OCI-M2 (cell line): Measurements from ENCODE around the gene PTH1R.
"Not testable (repeated sequence)": the region's sequence is repeated elsewhere in the genome, so short reads cannot be mapped to it uniquely, and the experiment has no call there.

Source experiments
- DNase-seq: peaks from one replicate; lab custom pipeline; 2025; ENCODE audit not compliant: unreplicated experiment; lab: John Stamatoyannopoulos, UW

PTH1R gene

GRCh38 chr3:46909535-46910161 is 32.1 kb downstream of the PTH1R start:
- DNase-seq, result no peak

DNA sequence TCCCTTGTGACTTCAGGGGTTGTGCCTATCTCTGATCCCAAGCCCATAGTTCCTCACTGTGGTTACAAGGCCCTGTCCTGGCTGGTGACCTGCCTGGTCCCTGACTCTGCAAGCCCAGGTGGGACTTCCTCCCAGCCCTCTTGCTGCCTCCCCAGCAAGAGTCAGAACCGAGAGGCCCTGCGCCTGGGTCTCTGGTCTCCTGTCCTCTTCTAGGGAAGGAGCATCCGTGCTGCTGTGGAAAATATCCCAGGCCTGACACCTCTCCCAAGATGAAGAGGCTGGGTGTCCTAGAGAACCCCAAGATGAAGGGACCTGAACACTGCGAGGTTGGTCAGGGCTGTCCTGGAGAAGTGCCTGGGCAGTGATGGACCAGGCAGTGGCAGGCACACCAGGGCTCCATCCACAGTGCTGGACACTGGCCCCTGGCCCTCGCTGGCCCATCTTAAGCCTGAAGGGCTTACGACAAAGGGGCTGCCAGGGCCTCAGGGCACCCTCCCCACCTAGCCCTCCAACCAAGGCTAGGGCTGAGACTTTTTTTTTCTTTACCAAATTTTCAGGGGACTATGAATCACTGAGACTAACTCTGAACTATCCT is 32.7 kb downstream of the PTH1R start:
- no peak for DNase-seq

DNA sequence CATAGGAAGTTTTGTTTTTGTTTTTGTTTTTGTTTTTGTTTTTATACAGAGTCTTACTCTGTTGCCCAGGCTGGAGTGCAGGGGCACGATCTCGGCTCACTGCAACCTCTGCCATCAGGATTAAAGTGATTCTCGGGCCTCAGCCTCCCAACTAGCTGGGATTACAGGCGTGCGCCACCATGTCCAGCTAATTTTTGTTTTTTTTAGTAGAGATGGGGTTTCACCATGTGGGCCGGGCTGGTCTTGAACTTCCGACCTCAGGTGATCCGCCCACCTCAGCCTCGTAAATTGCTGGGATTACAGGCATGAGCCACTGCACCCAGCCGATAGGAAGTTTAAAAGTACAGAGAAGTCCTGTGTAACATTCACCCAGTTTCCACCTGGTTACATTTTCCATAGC is 33.4 kb downstream of the PTH1R start:
- DNase-seq, result not testable (repeated sequence)

GRCh38 chr3:46912986-46913385 is 35.5 kb downstream of the PTH1R start:
- no peak for DNase-seq

DNA sequence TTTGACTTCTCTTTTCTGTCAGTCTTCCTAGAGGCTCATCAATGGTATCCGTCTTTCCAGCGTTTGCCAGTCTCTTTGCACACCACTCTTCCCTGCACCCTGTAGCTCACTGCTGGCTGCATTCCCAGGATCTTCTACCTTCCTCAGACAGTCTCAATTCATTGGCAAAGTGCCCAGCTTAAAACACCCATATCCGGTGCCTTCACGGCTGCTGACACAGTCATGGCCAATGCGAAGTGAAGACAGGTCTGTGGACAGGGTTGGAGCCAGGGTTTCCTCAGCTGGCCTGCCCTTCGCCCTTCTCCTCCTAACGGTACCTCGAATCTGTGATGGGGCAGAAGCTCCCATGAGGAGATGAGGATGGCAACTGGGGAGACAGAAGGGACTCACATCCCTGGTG is 36.1 kb downstream of the PTH1R start:
- no peak for DNase-seq

DNA sequence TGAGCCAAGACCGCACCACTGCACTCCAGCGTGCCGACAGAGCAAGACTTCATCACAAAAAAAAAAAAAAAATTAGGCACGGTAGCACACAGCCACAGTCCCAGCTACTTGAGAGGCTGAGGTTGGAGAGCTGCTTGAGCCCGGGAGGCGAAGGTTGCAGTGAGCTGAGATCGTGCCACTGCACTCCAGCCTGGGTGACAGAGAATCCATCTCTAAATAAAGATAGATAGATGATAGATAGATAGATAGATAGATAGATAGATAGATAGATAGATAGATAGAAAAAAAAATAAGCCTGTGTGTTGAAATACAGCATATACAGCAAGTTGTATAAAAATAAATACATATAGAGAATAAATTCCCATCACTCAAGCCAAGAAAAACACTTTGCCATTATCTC is 37.3 kb downstream of the PTH1R start:
- DNase-seq, result no peak

DNA sequence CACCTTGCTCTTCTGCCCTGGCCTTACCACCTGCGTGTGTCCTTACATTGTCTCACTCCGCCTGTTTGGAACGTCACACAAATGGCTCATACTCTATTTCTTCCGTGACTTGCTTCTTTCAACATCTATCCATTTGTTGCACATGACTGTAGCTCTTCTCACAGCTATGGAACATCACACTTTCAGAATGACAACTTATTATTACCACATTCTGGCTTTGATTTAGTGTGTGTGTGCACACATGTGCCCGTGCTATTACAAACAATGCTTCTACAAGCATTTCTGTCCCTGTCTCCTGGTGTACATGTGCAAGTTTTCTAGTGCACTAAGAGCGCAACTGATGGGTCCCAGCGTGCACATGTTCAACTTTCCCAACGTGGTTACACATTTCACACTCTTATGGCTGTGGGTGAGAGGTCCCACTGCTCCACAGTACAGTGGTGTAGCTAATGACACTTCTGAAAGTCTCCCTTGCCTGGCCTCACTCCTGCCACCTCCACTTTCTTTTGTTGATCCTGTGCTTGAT is 37.8 kb downstream of the PTH1R start:
- no peak for DNase-seq

GRCh38 chr3:46916278-46916677 is 38.8 kb downstream of the PTH1R start:
- no peak for DNase-seq

DNA sequence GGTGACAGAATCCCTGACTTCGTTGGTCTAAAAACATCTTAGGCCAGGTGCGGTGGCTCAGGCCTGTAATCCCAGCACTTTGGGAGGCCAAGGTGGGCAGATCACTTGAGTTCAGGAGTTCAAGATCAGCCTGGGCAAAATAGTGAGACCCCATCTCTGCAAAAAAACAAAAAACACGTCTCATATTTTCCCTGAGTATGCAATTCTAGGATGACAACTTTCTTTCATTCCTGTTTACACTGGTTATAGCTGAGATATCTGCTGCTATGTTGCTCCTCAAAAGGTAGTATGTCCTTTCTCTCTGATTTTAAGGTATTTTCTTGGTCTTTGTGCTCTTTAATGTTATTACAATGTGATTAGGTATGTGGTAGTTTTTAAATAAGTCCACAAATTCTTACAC is 39.3 kb downstream of the PTH1R start:
- no peak for DNase-seq

DNA sequence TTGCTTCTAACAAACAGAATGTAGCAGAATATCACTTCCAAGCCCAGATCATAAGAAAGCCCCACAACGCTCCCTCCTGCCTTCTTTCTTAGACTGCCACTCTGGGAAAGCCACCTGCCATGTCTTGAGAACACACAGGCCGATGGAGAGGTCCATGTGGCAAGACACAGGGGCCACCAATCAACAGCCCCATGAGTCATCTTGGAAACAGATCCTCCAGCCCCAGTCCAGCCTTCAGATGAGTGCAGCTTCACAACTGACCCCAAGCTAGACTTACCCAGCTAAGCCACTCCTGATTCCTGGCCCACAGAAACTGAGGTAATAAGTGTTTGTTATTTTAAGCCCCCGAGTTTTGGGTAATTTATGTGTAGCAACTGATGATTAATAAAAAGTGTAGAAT is 39.7 kb downstream of the PTH1R start:
- no peak for DNase-seq

- no peak for DNase-seq
Measured at GRCh38 chr3:46918202-46918601, 40.7 kb downstream of the PTH1R start.

DNA sequence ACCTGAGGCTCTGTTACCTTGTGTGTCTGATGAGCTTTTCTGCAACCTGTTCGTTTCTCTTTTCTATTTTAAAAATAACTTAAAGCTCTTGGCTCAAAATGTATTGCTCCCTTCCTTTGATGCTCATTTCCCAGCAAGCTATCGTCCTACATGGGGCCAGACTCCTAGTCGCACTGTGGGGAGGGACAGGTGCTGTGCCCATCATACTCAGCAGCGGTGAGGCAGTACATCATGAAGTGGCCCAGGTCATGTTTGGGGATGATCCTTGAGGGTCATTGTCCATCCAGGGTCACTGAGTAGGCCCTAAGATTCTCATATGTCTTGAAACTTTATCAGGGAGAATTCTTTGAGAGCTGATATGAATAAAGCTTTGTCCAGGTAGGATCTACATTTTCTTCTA is 41.1 kb downstream of the PTH1R start:
- DNase-seq, result no peak

- no peak for DNase-seq
Measured at GRCh38 chr3:46921041-46921440, 43.5 kb downstream of the PTH1R start.

DNA sequence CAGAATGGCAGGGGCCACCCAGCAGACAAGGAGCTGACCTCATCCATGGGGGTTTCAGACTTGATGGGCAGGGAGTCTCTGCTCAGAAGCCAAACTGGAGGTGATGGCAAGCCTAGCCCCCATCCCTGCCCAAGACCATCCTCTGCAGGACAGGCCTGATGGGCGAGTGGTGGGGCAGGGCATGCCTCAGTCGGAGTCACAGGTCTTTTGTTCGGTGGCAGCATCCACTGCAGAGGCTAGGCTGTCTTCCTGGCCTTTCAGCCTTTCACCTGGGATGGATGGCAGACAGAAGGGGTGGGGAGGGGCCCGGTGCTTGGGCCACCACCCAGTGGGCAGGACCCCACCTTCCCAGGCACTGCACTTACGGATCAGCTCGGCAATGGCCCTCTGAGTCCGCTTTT is 44.4 kb downstream of the PTH1R start:
- no peak for DNase-seq

DNA sequence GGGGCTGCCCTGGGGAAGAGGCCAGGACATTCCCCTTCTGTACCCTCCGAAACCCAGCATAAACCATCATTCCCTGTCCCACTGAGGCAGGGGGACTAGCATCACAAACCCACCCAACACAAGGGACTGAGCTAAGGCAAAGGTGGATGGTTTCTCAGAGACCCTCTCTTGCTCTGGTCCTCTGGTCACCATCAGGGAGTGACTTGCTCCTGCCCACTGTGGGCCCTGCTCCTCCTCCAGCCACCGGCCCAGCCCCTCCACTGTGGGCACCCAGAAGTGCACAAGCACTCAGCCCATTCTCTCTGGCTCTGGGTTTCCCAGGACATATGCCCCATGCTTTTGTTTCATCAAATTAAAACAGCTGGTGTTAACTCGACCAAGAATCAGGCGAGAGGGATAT is 44.9 kb downstream of the PTH1R start:
- DNase-seq, result no peak

DNA sequence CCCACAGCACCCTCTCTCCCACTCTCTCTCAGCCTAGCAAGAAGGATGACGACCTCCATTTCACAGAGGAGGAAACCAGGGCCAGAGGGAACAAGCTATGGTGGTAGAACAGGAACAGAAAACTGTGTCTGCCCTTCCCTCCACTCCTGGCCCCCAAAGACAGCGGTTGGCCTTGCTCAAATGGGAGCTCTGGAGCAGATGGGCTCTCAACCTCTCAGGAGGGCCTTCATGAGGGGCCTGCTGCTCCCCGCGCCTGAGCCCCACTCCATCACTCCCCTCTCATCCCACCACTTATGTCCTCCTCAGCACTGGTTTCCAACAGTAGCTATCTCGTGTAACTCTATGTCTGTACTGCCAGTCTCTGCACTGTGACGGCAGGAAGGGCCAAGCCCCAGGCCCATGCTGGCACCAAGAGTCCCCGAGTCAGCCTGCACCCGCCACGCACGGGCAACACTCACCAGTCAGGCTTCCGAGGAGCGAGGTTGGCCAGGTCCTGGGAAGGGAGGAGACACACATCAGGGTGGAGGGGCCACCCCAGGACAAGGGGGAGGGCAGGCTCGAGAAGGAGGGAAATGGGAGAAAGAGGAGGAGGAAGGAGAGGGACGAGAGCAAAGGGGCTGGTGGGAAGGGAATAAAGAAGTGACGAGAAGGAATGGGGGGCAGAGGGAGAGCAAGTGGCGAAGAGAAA is 45.5 kb downstream of the PTH1R start:
- DNase-seq, result no peak

DNA sequence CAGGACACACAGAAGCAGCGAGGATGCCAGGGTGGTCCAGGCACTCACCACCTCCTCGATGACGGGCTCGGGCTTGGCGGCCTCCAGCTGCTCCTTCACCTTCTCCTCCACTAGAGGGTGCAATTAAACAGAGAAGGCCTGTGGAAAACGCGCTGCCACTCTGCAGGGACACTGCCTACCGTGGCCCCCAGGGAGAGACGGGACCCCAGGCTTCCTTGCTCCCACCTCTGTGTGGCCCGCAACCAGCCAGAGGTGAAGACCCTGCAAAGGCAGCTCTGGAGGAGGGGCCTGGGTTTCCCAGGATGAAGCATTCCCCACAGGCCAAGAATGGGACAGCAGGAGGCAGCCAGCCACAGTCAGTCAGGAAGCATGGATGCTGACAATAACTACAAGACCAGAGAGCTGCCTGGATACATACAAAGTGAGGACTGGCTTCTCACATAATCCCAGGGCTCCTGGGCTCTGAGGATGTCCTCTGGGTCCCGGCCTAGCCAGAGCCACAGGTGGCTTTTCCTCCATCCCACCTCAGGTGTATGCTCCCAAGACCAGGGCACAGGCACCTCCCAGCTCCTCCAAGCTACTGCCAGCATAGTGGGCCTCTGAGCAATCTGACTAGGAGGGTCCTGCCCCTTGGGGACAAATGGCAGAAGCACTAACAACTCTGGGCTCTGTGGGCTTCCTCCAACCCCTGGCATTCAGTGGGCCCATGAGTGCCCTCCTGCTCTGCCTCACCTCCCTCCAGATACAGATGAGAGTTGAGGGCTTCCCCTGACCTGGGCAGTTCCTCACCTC is 46.2 kb downstream of the PTH1R start:
- no peak for DNase-seq

DNA sequence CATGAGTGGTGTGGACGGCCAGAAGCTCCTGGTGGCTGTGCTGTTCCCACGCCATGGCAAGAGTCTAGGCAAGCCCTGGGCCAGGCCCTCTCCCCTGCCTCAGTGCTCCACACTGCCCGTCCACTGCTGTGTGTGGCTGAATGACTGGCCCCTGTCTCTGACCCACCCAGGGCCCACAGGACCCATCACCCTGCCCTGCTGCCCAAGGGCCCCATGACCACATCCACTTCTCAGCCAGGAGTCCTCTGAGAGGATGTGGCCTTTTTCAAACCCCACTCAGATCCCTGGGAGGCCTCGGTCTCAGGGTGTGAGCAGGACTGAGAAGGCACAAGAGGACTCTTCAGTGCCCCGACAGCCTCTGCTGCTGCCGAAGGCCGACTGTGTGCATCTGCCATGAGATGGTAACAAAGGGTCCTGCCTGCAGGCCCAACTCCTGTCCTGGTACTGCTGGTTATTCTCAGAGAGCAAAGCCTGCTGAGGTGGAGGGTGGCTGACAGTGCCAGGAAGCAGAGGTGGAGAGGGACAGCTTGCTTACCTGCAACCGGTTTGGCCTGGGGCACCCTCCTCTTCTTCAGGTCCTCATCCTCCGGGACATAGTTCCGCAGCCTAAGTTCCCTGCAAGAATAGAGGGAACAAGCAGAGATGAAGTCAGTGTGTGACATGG is 47.5 kb downstream of the PTH1R start:
- DNase-seq, result no peak

GRCh38 chr3:46925585-46925934 is 48.0 kb downstream of the PTH1R start:
- DNase-seq, result no peak

GRCh38 chr3:46926039-46926438 is 48.5 kb downstream of the PTH1R start:
- no peak for DNase-seq

DNA sequence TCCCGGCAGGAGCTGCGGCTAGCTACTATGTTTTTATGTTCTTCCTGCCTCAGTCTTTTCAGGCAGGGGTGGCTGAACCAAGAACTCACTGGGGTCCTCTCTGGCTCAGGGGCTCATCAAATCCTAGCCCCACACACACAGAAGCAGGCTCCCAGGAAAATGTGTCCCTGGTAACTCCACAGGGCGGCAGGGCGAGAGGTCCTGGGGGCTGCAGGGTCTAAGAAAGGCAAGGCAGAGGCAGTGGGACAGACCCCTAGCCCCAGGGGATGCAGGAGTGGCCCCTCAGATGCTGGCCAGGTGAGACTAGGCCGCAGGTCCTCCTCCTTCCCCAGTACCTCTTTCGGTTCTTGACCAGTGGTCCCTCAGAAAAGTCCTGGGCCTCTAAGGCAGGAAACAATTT is 48.9 kb downstream of the PTH1R start:
- no peak for DNase-seq
